Measurements from ENCODE around the gene RNF150. TPM values are rescaled to one million over a fixed set of nuclear protein-coding genes. Genes with fewer than 3 reads are reported as not detected.

The RNF150 gene
- total RNA-seq, 2 experiments from 2014 or later: not detected

GRCh38 chr4:140926672-140927071 lies 206.6 kb downstream of the RNF150 start:
- ChIA-PET POLR2A (no interaction called here), CTCF (no interaction called here)
- DNase-seq: no peak
- peaks cover 3% of the 10 kb centered on the region for H3K27me3 Mint-ChIP-seq
- no peak overlapping the region for H3K4me3 Mint-ChIP-seq
- no peaks in the 10 kb centered on the region for H3K36me3 Mint-ChIP-seq (ENCODE audit: low read depth)
- H3K4me1 Mint-ChIP-seq: no peaks in the 10 kb centered on the region
- no peak overlapping the region for H3K27ac Mint-ChIP-seq
- H3K9me3 Mint-ChIP-seq: no peaks in the 10 kb centered on the region

- POLR2A ChIA-PET: no interaction called here
Observed at GRCh38 chr4:140925417-140925816, 207.9 kb downstream of the RNF150 start.

DNA sequence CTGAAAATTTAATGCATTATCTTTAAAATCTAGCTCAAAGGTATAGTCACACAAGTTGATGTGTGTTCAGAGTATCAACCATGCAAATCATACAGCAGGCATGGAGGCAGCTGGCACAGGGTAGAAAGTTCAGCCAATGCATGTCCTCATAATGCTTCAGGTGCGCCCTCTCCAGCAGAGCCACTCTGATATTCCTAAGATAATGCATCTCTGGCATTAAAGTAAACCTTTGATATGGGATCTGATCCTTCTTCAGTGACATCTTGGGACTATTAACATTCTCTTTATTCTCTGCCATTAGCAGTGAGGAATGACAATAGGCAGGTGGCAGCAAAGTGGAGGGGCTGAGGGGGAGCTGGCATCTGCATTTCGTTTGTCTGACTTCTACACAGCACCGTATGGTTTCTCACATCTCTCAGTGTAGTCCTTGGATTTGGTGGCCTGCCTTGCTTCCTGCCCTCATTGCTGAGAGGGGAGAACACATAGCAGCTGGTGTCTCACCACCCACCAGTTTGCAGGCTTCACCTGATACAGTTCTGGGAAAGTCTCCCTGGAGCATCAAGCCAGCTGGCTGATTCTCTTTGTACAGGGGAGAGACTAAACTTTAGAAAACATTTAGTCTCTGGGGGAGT lies 208.4 kb downstream of the RNF150 start:
- ChIA-PET POLR2A (no interaction called here), CTCF (no interaction called here)
- Mint-ChIP-seq H3K4me3 (no peak overlapping the region), H3K27me3 (no peaks in the 10 kb centered on the region), H3K4me1 (no peaks in the 10 kb centered on the region), H3K9me3 (no peaks in the 10 kb centered on the region), H3K36me3 (ENCODE audit: low read depth) (no peaks in the 10 kb centered on the region), H3K27ac (no peak overlapping the region)
- DNase-seq: no peak

More at GRCh38 chr4:140925417-140925816, 207.9 kb downstream of the RNF150 start:
- CTCF ChIA-PET: no interaction called here
- Mint-ChIP-seq H3K27me3 (peaks cover under 1% of the 10 kb centered on the region), H3K27ac (no peak overlapping the region), H3K4me1 (no peaks in the 10 kb centered on the region), H3K4me3 (no peak overlapping the region), H3K9me3 (no peaks in the 10 kb centered on the region), H3K36me3 (ENCODE audit: low read depth) (no peaks in the 10 kb centered on the region)
- no peak for DNase-seq

- CTCF ChIA-PET: no interaction called here
- H3K9me3 Mint-ChIP-seq: no peaks in the 10 kb centered on the region
Observed at GRCh38 chr4:140906993-140907962, 226.0 kb downstream of the RNF150 start.

DNA sequence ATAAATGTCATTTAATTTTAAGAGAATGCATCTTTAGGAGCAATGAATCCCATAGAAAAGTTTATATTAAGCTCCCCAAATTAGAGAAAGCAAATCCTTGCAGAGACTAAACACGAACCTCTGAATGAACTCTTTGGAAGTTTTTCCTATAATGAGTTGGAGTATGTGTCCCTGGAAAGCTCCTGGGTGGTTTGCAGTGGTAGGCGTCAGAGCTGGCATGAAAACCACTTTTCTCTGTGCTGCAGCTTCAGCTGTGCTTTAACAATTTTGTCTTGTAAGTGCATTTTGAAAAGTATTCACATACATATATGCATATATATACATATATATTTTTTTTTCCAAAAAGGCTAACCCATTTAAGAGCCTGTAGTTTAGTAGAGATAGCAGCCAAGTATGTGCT lies 228.4 kb downstream of the RNF150 start:
- ChIA-PET CTCF (no interaction called here), POLR2A (no interaction called here)
- no peaks in the 10 kb centered on the region for H3K4me1 Mint-ChIP-seq

More at GRCh38 chr4:140906993-140907962, 226.0 kb downstream of the RNF150 start:
- H3K36me3 Mint-ChIP-seq (ENCODE audit: low read depth): no peaks in the 10 kb centered on the region
- no peak for DNase-seq
- POLR2A ChIA-PET: no interaction called here
- no peaks in the 10 kb centered on the region for H3K4me1 Mint-ChIP-seq
- H3K4me3 Mint-ChIP-seq: no peak overlapping the region
- H3K27me3 Mint-ChIP-seq: peaks cover 2% of the 10 kb centered on the region
- H3K27ac Mint-ChIP-seq: no peak overlapping the region

GRCh38 chr4:140903522-140904475 lies 229.5 kb downstream of the RNF150 start:
- Mint-ChIP-seq H3K27ac (no peak overlapping the region), H3K4me3 (no peak overlapping the region), H3K36me3 (ENCODE audit: low read depth) (no peaks in the 10 kb centered on the region), H3K9me3 (no peaks in the 10 kb centered on the region), H3K27me3 (peaks cover 2% of the 10 kb centered on the region), H3K4me1 (no peaks in the 10 kb centered on the region)
- ChIA-PET POLR2A (no interaction called here), CTCF (no interaction called here)
- DNase-seq: no peak

More for the DNA sequence above, 228.4 kb downstream of the RNF150 start:
- no peak for DNase-seq
- no peaks in the 10 kb centered on the region for H3K9me3 Mint-ChIP-seq
- H3K36me3 Mint-ChIP-seq (ENCODE audit: low read depth): no peaks in the 10 kb centered on the region
- no peak overlapping the region for H3K4me3 Mint-ChIP-seq
- H3K27me3 Mint-ChIP-seq: peaks cover 2% of the 10 kb centered on the region
- H3K27ac Mint-ChIP-seq: no peak overlapping the region

GRCh38 chr4:140901736-140902336 lies 231.4 kb downstream of the RNF150 start:
- peaks cover 2% of the 10 kb centered on the region for H3K27me3 Mint-ChIP-seq
- H3K9me3 Mint-ChIP-seq: no peaks in the 10 kb centered on the region
- no peaks in the 10 kb centered on the region for H3K36me3 Mint-ChIP-seq (ENCODE audit: low read depth)
- no peak overlapping the region for H3K4me3 Mint-ChIP-seq
- H3K4me1 Mint-ChIP-seq: no peaks in the 10 kb centered on the region
- H3K27ac Mint-ChIP-seq: no peak overlapping the region
- DNase-seq: no peak
- ChIA-PET CTCF (no interaction called here), POLR2A (no interaction called here)

DNA sequence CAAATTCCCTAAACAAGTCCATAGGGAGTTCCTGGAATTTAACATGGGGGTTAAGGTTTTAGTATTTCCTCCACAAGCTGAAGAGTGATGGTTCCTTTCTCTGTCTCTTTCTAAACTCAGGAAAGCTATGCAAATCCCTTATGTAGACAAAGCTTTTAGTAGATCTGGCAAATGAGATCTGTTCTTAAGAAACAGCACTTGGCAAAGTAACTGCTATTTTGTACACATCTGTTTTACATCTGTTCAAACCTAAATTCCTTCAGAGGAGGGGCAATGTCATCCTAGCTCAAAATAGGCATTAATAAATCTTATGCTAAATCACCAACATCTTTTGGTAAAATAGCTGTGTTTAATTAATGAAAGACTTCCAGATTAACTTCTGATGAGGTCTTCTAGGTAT lies 239.3 kb downstream of the RNF150 start:
- CTCF ChIA-PET: interaction anchor here (1.5 kb wide), 1 partner anchor 10 kb away, joined by 4 read pairs; no protein-coding TSS in a partner anchor
- H3K4me3 Mint-ChIP-seq: no peak overlapping the region
- H3K36me3 Mint-ChIP-seq (ENCODE audit: low read depth): no peaks in the 10 kb centered on the region
- no peak for DNase-seq
- H3K27ac Mint-ChIP-seq: no peak overlapping the region
- no peaks in the 10 kb centered on the region for H3K4me1 Mint-ChIP-seq
- POLR2A ChIA-PET: no interaction called here
- H3K9me3 Mint-ChIP-seq: no peaks in the 10 kb centered on the region
- H3K27me3 Mint-ChIP-seq: peaks cover 5% of the 10 kb centered on the region

DNA sequence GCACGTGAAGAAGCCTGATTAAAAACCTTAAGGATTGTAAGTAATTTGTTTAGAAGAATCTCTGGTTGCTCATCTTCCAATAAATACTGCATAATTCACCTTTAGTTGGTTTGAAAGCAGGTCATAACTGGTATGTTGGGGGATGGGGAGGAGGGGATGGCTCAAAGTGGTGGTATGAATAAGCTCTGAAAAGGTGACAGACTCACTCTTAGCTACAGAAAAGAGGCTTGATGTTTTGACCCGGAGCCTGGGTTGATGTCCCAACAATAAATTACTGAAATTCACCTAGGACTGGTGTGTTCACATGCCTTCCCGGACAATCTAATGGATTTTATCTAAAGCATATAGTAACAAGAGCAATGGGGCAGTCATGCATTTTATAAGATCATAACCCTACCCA lies 245.2 kb downstream of the RNF150 start:
- DNase-seq: no peak
- H3K27ac Mint-ChIP-seq: no peak overlapping the region
- POLR2A ChIA-PET: no interaction called here
- CTCF ChIA-PET: interaction anchor here (0.9 kb wide), 1 partner anchor 528 kb away, joined by 4 read pairs; no protein-coding TSS in a partner anchor
- no peaks in the 10 kb centered on the region for H3K4me1 Mint-ChIP-seq
- no peak overlapping the region for H3K4me3 Mint-ChIP-seq
- H3K36me3 Mint-ChIP-seq (ENCODE audit: low read depth): no peaks in the 10 kb centered on the region
- peaks cover 9% of the 10 kb centered on the region for H3K27me3 Mint-ChIP-seq
- H3K9me3 Mint-ChIP-seq: no peaks in the 10 kb centered on the region

DNA sequence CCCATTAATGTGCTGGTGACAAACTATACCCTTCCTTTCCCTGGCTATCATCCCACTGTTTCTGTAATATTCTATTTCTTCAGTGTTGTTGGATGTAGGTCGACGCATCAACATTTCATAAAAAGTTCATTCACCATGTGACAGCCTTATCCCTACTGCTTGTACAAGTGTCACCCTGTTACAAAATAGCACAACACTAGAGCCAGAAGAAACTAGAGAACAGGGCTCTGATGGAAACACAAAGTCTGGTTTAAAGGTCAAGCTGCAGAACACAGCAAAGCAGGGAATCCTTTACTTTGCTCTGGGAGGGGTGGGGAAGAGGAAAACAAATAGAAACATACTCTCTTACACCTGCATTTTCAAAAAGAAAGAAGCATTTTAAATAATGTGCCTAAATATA lies 245.8 kb downstream of the RNF150 start:
- CTCF ChIA-PET: no interaction called here
- Mint-ChIP-seq H3K27ac (no peak overlapping the region), H3K4me3 (no peak overlapping the region), H3K4me1 (no peaks in the 10 kb centered on the region), H3K27me3 (peaks cover 9% of the 10 kb centered on the region), H3K9me3 (no peaks in the 10 kb centered on the region), H3K36me3 (ENCODE audit: low read depth) (no peaks in the 10 kb centered on the region)
- DNase-seq: no peak
- POLR2A ChIA-PET: no interaction called here

DNA sequence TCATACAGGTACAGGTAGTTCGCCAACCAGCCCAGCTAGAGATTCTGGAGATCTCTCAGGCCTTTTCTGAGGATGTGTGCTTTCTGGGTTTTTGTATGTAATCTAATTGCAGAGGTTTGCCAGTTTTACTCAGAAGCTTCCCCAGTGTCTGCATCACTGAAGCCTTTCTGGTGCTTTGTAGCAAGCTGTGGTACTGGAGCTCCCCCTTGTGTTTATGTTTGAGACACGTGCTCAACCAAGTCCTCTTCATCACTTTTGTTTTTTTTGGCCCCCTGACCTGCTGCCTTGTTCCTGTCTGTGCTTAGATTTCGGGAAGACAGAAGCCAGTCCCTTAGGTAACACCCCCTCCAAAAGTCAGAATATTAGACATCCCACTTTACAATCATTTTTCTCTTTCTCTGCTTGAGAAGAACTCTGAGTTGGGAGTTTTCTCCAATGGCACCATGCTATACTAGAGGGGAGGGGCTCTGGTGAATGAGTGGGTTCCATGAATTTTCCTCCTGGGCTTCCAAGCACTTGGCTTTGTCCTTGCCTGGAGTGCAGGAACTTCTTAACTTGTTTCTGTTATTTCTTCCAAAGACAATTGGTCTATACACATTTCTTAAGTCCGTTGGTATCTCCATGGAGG lies 248.7 kb downstream of the RNF150 start:
- POLR2A ChIA-PET: no interaction called here

GRCh38 chr4:140877781-140878180 lies 255.5 kb downstream of the RNF150 start:
- H3K4me1 Mint-ChIP-seq: no peaks in the 10 kb centered on the region
- peaks cover 14% of the 10 kb centered on the region for H3K27me3 Mint-ChIP-seq
- POLR2A ChIA-PET: no interaction called here
- no peak overlapping the region for H3K27ac Mint-ChIP-seq
- H3K36me3 Mint-ChIP-seq (ENCODE audit: low read depth): no peaks in the 10 kb centered on the region
- DNase-seq: no peak
- no peaks in the 10 kb centered on the region for H3K9me3 Mint-ChIP-seq
- no peak overlapping the region for H3K4me3 Mint-ChIP-seq
- CTCF ChIA-PET: no interaction called here

More for the DNA sequence above, 248.7 kb downstream of the RNF150 start:
- no peak overlapping the region for H3K27ac Mint-ChIP-seq
- H3K9me3 Mint-ChIP-seq: no peaks in the 10 kb centered on the region
- peak; percentile 30 for DNase-seq
- H3K36me3 Mint-ChIP-seq (ENCODE audit: low read depth): no peaks in the 10 kb centered on the region
- H3K4me1 Mint-ChIP-seq: no peaks in the 10 kb centered on the region
- CTCF ChIA-PET: interaction anchor here (0.7 to 1.7 kb wide), 8 partner anchors 9 to 31 kb away, joined by 3 to 9 read pairs (median 4); no protein-coding TSS in a partner anchor
- H3K4me3 Mint-ChIP-seq: no peak overlapping the region
- H3K27me3 Mint-ChIP-seq: peaks cover 8% of the 10 kb centered on the region
